HCT116 (cell line): ENCODE measurements around the gene PCDH15.

Experiments used
- ATF3 ChIP-seq: IDR thresholded peaks from 2 replicates; pipeline ENCODE4 v1.6.1; 2012
- CTCF ChIP-seq, 3 experiments: fragments of 200-600 bp in 1 of 3; sonication (generic) in 1 of 3; IDR thresholded peaks in 2 of 3; conservative IDR thresholded peaks in 1 of 3; 2 replicates each; pipeline ENCODE4 v1.5.1; 2012 to 2017; ENCODE audit warnings: low read depth in 2 of 3, low read length in 2 of 3, antibody characterized with exemption in 1 of 3, borderline replicate concordance in 1 of 3, control low read depth in 1 of 3, mild to moderate bottlenecking in 1 of 3, mixed read lengths in 1 of 3, mixed run types in 1 of 3, moderate library complexity in 1 of 3; ENCODE audit not compliant: insufficient read depth in 1 of 3
- ELF1 ChIP-seq: IDR thresholded peaks from 2 replicates; pipeline ENCODE4 v1.6.1; 2012; ENCODE audit warnings: low read depth, borderline replicate concordance
- EZH2 ChIP-seq: fragments of 200-600 bp; sonication (generic); IDR thresholded peaks from 2 replicates; pipeline ENCODE4 v1.6.1; 2017; ENCODE audit warnings: antibody characterized with exemption, mixed run types
- EZH2phosphoT487 ChIP-seq: fragments of 200-600 bp; IDR thresholded peaks from 2 replicates; pipeline ENCODE4 v1.6.1; 2018; ENCODE audit warnings: antibody characterized with exemption, borderline replicate concordance
- JUND ChIP-seq: IDR thresholded peaks from 2 replicates; pipeline ENCODE4 v1.6.1; 2012
- MAX ChIP-seq: IDR thresholded peaks from 2 replicates; pipeline ENCODE4 v1.6.1; 2012
- POLR2A ChIP-seq: IDR thresholded peaks from 2 replicates; pipeline ENCODE4 v1.7.0; 2011; ENCODE audit warnings: borderline replicate concordance; ENCODE audit not compliant: insufficient read depth, insufficient read length; ENCODE audit errors: extremely low read depth
- POLR2AphosphoS5 ChIP-seq: IDR thresholded peaks from 2 replicates; pipeline ENCODE4 v1.6.1; 2011; ENCODE audit warnings: mild to moderate bottlenecking, low read depth, low read length, moderate library complexity
- REST ChIP-seq: IDR thresholded peaks from 2 replicates; pipeline ENCODE4 v1.6.1; 2012; ENCODE audit warnings: low read depth
- SIN3A ChIP-seq: IDR thresholded peaks from 2 replicates; pipeline ENCODE4 v1.6.1; 2012; ENCODE audit warnings: low read depth
- ZFX ChIP-seq: fragments of 450-650 bp; IDR thresholded peaks from 2 replicates; pipeline ENCODE4 v1.6.1; 2017

- TF ChIP-seq JUND (no peak), POLR2A (no peak), CTCF (IDR thresholded peaks at IDR 0.05 in 2 of 3, conservative IDR thresholded peaks at IDR 0.05 in 1 of 3; ENCODE audit: borderline replicate concordance in 1 of 3, insufficient read depth in 1 of 3, low read depth in 2 of 3, low read length in 2 of 3) (no peak), EZH2phosphoT487 (no peak), ZFX (no peak), ELF1 (no peak), ATF3 (no peak), POLR2AphosphoS5 (no peak), MAX (no peak), EZH2 (no peak), SIN3A (no peak), REST (no peak)
These were observed 680.2 kb downstream of the PCDH15 start for GRCh38 chr10:54120806-54121205.
